ENCODE results near the gene KIF16B. TPM values are rescaled to one million over a fixed set of nuclear protein-coding genes. Genes with fewer than 3 reads are reported as not detected.
A peak's percentile ranks its signal among the peaks of the same experiment; 100 is the strongest.

Gene KIF16B
- total RNA-seq, 1 donor from 2014 or later, result 27.0 TPM

DNA sequence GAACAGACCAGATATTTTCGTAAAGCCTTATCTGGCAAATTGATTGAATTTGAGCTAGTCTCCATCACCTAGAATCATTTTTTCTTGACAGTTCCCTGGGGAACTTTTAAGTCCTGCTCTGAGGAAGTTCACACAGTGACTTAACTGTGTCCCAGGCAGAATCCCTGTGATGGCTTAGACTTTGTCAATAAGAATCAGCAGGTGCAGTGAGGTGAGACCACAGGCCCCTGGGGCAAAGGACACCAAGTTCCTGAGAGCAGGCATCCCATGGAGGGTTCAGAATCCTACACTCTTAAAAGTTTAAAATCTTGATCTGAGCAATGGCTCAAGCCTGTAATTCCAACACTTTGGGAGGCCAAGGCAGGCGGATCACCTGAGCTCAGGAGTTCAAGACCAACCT lies 13.0 kb downstream of the KIF16B start:
- Mint-ChIP-seq H3K4me1 (ENCODE audit: low read depth, unreplicated experiment) (peaks cover 20% of the 10 kb centered on the region), H3K36me3 (ENCODE audit: unreplicated experiment) (no peaks in the 10 kb centered on the region), H3K4me3 (ENCODE audit: unreplicated experiment) (no peak overlapping the region), H3K27ac (ENCODE audit: unreplicated experiment) (no peak overlapping the region), H3K9me3 (ENCODE audit: unreplicated experiment) (peaks cover 6% of the 10 kb centered on the region), H3K27me3 (ENCODE audit: unreplicated experiment) (peaks cover 8% of the 10 kb centered on the region)
- DNase-seq, result no peak
- TF ChIP-seq, protein P1, sequence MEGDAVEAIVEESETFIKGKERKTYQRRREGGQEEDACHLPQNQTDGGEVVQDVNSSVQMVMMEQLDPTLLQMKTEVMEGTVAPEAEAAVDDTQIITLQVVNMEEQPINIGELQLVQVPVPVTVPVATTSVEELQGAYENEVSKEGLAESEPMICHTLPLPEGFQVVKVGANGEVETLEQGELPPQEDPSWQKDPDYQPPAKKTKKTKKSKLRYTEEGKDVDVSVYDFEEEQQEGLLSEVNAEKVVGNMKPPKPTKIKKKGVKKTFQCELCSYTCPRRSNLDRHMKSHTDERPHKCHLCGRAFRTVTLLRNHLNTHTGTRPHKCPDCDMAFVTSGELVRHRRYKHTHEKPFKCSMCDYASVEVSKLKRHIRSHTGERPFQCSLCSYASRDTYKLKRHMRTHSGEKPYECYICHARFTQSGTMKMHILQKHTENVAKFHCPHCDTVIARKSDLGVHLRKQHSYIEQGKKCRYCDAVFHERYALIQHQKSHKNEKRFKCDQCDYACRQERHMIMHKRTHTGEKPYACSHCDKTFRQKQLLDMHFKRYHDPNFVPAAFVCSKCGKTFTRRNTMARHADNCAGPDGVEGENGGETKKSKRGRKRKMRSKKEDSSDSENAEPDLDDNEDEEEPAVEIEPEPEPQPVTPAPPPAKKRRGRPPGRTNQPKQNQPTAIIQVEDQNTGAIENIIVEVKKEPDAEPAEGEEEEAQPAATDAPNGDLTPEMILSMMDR (IDR thresholded peaks at IDR 0.05; ENCODE audit: partially characterized antibody, unreplicated experiment), result no peak

DNA sequence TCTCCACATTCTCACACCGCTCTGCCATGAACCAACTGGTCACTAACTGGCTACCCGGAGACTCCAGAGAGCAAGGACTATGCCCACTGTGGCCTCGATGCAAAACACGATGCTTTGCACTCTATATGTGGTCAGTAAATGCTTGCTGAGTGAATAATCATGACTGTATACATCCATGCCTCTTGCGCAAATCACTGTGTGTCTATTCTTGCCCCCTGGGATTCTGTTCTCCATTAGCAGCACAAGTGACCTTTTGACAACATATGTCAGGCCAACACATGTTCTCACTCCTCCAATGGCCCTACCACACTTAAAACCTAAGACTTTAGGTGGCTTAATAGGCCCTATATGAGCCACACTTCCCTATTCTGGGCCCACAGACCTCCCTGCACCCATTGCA lies 16.9 kb downstream of the KIF16B start:
- Mint-ChIP-seq H3K9me3 (ENCODE audit: unreplicated experiment) (peaks cover 7% of the 10 kb centered on the region), H3K27ac (ENCODE audit: unreplicated experiment) (peak overlapping the region; percentile 97), H3K27me3 (ENCODE audit: unreplicated experiment) (peaks cover 11% of the 10 kb centered on the region), H3K36me3 (ENCODE audit: unreplicated experiment) (peaks cover 12% of the 10 kb centered on the region), H3K4me1 (ENCODE audit: low read depth, unreplicated experiment) (peaks cover 27% of the 10 kb centered on the region), H3K4me3 (ENCODE audit: unreplicated experiment) (peak overlapping the region; percentile 76)
- TF ChIP-seq, protein P1 (IDR thresholded peaks at IDR 0.05; ENCODE audit: partially characterized antibody, unreplicated experiment), result no peak
- no peak for DNase-seq

DNA sequence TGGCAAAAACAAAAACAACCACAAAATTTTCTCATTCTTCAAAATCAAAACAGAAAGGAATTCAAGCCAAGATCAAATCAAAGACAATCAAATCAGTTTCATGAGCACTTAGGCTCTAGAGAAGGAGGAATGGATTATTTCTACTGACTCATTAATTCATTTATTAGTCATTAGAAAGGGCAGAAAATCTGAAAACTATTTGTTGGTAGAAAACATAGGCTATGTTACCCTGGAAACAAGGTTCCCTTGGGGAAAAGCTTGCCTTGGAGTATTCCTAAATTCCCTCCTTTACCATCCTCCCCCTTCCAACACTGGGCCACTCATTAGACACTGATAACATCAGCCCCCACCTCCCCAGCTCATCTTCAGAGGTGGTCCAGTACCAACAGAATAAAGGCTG lies 17.5 kb downstream of the KIF16B start:
- H3K4me1 Mint-ChIP-seq (ENCODE audit: low read depth, unreplicated experiment), result peaks cover 27% of the 10 kb centered on the region
- TF ChIP-seq, protein P1 (IDR thresholded peaks at IDR 0.05; ENCODE audit: partially characterized antibody, unreplicated experiment), result no peak
- peaks cover 11% of the 10 kb centered on the region for H3K27me3 Mint-ChIP-seq (ENCODE audit: unreplicated experiment)
- H3K36me3 Mint-ChIP-seq (ENCODE audit: unreplicated experiment), result peaks cover 12% of the 10 kb centered on the region
- peaks cover 7% of the 10 kb centered on the region for H3K9me3 Mint-ChIP-seq (ENCODE audit: unreplicated experiment)
- H3K4me3 Mint-ChIP-seq (ENCODE audit: unreplicated experiment), result peak overlapping the region; percentile 76
- no peak for DNase-seq
- H3K27ac Mint-ChIP-seq (ENCODE audit: unreplicated experiment), result peak overlapping the region; percentile 97

- Mint-ChIP-seq H3K27me3 (ENCODE audit: unreplicated experiment) (peaks cover 11% of the 10 kb centered on the region), H3K36me3 (ENCODE audit: unreplicated experiment) (peaks cover 12% of the 10 kb centered on the region), H3K27ac (ENCODE audit: unreplicated experiment) (peak overlapping the region; percentile 97), H3K4me1 (ENCODE audit: low read depth, unreplicated experiment) (peaks cover 27% of the 10 kb centered on the region), H3K9me3 (ENCODE audit: unreplicated experiment) (peaks cover 7% of the 10 kb centered on the region), H3K4me3 (ENCODE audit: unreplicated experiment) (peak overlapping the region; percentile 17)
- TF ChIP-seq, protein P1 (IDR thresholded peaks at IDR 0.05; ENCODE audit: partially characterized antibody, unreplicated experiment), result no peak
- DNase-seq, result no peak
These were observed 18.3 kb downstream of the KIF16B start for GRCh38 chr20:16554766-16555543.

DNA sequence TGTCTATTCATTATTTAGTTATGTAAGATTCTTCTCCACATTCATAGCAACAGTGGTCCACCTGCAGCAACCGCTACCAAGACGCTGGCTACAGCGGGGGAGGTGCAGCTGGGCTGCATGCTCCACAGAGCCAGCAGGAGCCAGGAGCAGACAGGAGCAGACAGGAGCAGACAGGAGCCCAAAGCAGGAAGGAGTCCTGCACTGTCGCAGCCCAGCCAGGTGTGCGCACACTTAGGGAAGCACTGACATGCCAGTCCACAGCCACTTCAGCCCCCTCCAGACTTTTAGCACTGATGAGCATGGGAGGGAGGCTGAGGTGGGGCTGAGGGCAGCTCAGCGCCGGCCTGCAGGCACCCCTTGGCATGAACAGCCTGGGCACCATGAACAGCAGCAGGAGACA lies 19.6 kb downstream of the KIF16B start:
- H3K27ac Mint-ChIP-seq (ENCODE audit: unreplicated experiment), result no peak overlapping the region

More for the DNA sequence above, 19.6 kb downstream of the KIF16B start:
- TF ChIP-seq, protein P1 (IDR thresholded peaks at IDR 0.05; ENCODE audit: partially characterized antibody, unreplicated experiment), result no peak
- no peak for DNase-seq
- Mint-ChIP-seq H3K4me3 (ENCODE audit: unreplicated experiment) (no peak overlapping the region), H3K36me3 (ENCODE audit: unreplicated experiment) (peaks cover 12% of the 10 kb centered on the region), H3K27me3 (ENCODE audit: unreplicated experiment) (peaks cover 11% of the 10 kb centered on the region), H3K9me3 (ENCODE audit: unreplicated experiment) (peaks cover 7% of the 10 kb centered on the region), H3K4me1 (ENCODE audit: low read depth, unreplicated experiment) (peaks cover 27% of the 10 kb centered on the region)
